Measurements from ENCODE around the gene TYW5. TPM values are rescaled to one million over a fixed set of nuclear protein-coding genes. Genes with fewer than 3 reads are reported as not detected.
A peak's percentile ranks its signal among the peaks of the same experiment; 100 is the strongest.

The TYW5 gene
- total RNA-seq, 1 experiment from 2014 or later = 7.1 TPM

- intact Hi-C loops (cut with micrococcal nuclease; ENCODE audit: unreplicated experiment) (no loop called here), in situ Hi-C loops (cut with HindIII; ENCODE audit: low pct_unique_long_range_greater_than_20kb, low sequenced_read_pairs) (no loop called here)
- Histone ChIP-seq H3K27me3 (ENCODE audit: control insufficient read depth, insufficient read depth, low read length) (no peaks in the 10 kb centered on the region), H3K36me3 (ENCODE audit: control insufficient read depth, insufficient read depth, low read length) (no peaks in the 10 kb centered on the region), H3K9me3 (ENCODE audit: control insufficient read depth, insufficient read depth, low read depth, low read length) (no peaks in the 10 kb centered on the region), H3K4me1 (ENCODE audit: control insufficient read depth, insufficient read depth, low read length) (peaks cover 18% of the 10 kb centered on the region), H3K4me3 (ENCODE audit: low read depth in 2 of 2, low read length in 2 of 2) (peak overlapping the region in 1 of 2 experiments; percentile 25; a peak in 1 of 4 replicates), H3K27ac (ENCODE audit: low read length) (peak overlapping the region; percentile 74)
- CTCF ChIA-PET = no interaction called here
- ATAC-seq = peak; percentile 36
- no peak for TF ChIP-seq SIN3A (IDR thresholded peaks at IDR 0.05; ENCODE audit: borderline replicate concordance, insufficient read depth, low read depth, low read length)
- no peak for DNase-seq (ENCODE audit: low read depth, low spot score)
- POLR2A ChIA-PET = interaction anchor here (0.6 kb wide), 1 partner anchor 427 kb away, joined by 4 read pairs; no protein-coding TSS in a partner anchor
- no TSS peak for BruUV-seq (replicated peaks)
Observed at GRCh38 chr2:199979398-199979797, 24.1 kb upstream of the TYW5 start.

- ATAC-seq = no peak
- Histone ChIP-seq H3K9me3 (ENCODE audit: control insufficient read depth, insufficient read depth, low read depth, low read length) (no peaks in the 10 kb centered on the region), H3K36me3 (ENCODE audit: control insufficient read depth, insufficient read depth, low read length) (no peaks in the 10 kb centered on the region), H3K27ac (ENCODE audit: low read length) (0 out of 2 replicates have a peak overlapping the region, but pooled peaks have one; percentile 7), H3K4me1 (ENCODE audit: control insufficient read depth, insufficient read depth, low read length) (peaks cover 18% of the 10 kb centered on the region), H3K4me3 (ENCODE audit: low read depth in 2 of 2, low read length in 2 of 2) (no peak overlapping the region), H3K27me3 (ENCODE audit: control insufficient read depth, insufficient read depth, low read length) (no peaks in the 10 kb centered on the region)
- in situ Hi-C loops (cut with HindIII; ENCODE audit: low pct_unique_long_range_greater_than_20kb, low sequenced_read_pairs) (no loop called here), intact Hi-C loops (cut with micrococcal nuclease; ENCODE audit: unreplicated experiment) (no loop called here)
- DNase-seq (ENCODE audit: low read depth, low spot score) = no peak
- ChIA-PET CTCF (no interaction called here), POLR2A (no interaction called here)
- no TSS peak for BruUV-seq (replicated peaks)
- TF ChIP-seq SIN3A (IDR thresholded peaks at IDR 0.05; ENCODE audit: borderline replicate concordance, insufficient read depth, low read depth, low read length) (no peak), REST (IDR thresholded peaks at IDR 0.05; ENCODE audit: insufficient read depth in 1 of 2, low read depth in 2 of 2, low read length in 1 of 2) (no peak), TCF7L2 (IDR thresholded peaks at IDR 0.05; ENCODE audit: low read depth, low read length) (no peak), CTCF (IDR thresholded peaks at IDR 0.05) (no peak), POLR2AphosphoS5 (IDR thresholded peaks at IDR 0.05; ENCODE audit: low read depth, low read length) (no peak)
Observed at GRCh38 chr2:199977984-199978415, 22.7 kb upstream of the TYW5 start.

GRCh38 chr2:199975273-199975895 is 20.1 kb upstream of the TYW5 start:
- no TSS peak for BruUV-seq (replicated peaks)
- in situ Hi-C loops (cut with HindIII; ENCODE audit: low pct_unique_long_range_greater_than_20kb, low sequenced_read_pairs) = no loop called here
- H3K4me3 ChIP-seq (ENCODE audit: low read depth in 2 of 2, low read length in 2 of 2) = no peak overlapping the region

More at GRCh38 chr2:199975273-199975895, 20.1 kb upstream of the TYW5 start:
- no peak for DNase-seq (ENCODE audit: low read depth, low spot score)
- TF ChIP-seq REST (IDR thresholded peaks at IDR 0.05; ENCODE audit: insufficient read depth in 1 of 2, low read depth in 2 of 2, low read length in 1 of 2) (no peak), TCF7L2 (IDR thresholded peaks at IDR 0.05; ENCODE audit: low read depth, low read length) (no peak), POLR2AphosphoS5 (IDR thresholded peaks at IDR 0.05; ENCODE audit: low read depth, low read length) (no peak), SIN3A (IDR thresholded peaks at IDR 0.05; ENCODE audit: borderline replicate concordance, insufficient read depth, low read depth, low read length) (no peak), CTCF (IDR thresholded peaks at IDR 0.05) (no peak)
- H3K27me3 ChIP-seq (ENCODE audit: control insufficient read depth, insufficient read depth, low read length) = no peaks in the 10 kb centered on the region
- no peak for ATAC-seq
- H3K27ac ChIP-seq (ENCODE audit: low read length) = peak overlapping the region; percentile 23; the same call in 1 of the 2 replicates
- ChIA-PET POLR2A (no interaction called here), CTCF (no interaction called here)
- peaks cover 18% of the 10 kb centered on the region for H3K4me1 ChIP-seq (ENCODE audit: control insufficient read depth, insufficient read depth, low read length)
- intact Hi-C loops (cut with micrococcal nuclease; ENCODE audit: unreplicated experiment) = no loop called here
- H3K9me3 ChIP-seq (ENCODE audit: control insufficient read depth, insufficient read depth, low read depth, low read length) = no peaks in the 10 kb centered on the region
- no peaks in the 10 kb centered on the region for H3K36me3 ChIP-seq (ENCODE audit: control insufficient read depth, insufficient read depth, low read length)
